Stimulated activated CD4-positive, alpha-beta T cell treated with anti-CD3 and anti-CD28 coated beads, Interleukin-4, amount 100 ng/mL, for 48 hours (primary cell): Measurements from ENCODE around the gene STRN.
"Not testable (repeated sequence)": the region's sequence is repeated elsewhere in the genome, so short reads cannot be mapped to it uniquely, and the experiment has no call there.

Source experiments
- DNase-seq, 2 donors: peaks; one replicate each; pipeline ENCODE4 v3.0.0-alpha.2; 2020; ENCODE audit warnings: low read depth in 2 of 2

Gene STRN

DNA sequence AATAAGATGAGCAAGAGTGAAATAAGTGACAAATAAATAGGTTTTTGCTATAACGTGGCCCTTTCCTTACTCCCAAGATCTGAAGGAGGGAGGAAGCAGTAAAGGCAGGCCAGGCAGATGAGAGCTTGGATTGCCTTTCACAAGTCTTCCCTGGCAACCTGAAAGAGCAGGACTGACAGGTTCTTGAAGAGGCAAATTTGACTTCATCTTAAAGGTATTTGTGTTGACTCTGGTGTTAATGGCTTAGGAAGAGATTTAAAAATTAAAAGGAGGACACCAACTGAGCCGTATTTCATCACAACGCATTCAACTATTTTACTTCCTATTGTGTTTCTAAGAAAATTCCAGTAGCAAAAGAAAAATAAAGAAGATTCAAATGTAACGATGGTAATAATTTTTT, 3.2 kb downstream of the STRN start:
- no peak for DNase-seq

DNA sequence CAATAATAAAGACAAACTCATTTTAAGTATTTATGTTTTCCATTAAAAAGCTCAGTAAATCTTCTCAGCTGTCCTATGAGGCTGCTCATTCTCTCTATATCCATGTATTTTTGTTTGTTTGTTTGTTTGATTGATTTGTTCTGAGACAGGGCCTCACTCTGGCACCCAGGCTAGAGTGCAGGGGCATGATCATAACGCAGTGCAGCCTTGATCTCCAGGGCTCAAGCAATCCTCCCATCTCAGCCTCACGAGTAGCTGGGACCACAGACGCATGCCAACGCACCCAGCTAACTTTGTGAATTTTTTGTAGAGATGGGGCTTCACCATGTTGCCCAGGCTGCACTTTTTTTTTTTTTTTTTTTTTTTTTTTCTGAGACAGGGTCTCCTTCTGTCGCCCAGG, 5.6 kb downstream of the STRN start:
- no peak for DNase-seq

DNA sequence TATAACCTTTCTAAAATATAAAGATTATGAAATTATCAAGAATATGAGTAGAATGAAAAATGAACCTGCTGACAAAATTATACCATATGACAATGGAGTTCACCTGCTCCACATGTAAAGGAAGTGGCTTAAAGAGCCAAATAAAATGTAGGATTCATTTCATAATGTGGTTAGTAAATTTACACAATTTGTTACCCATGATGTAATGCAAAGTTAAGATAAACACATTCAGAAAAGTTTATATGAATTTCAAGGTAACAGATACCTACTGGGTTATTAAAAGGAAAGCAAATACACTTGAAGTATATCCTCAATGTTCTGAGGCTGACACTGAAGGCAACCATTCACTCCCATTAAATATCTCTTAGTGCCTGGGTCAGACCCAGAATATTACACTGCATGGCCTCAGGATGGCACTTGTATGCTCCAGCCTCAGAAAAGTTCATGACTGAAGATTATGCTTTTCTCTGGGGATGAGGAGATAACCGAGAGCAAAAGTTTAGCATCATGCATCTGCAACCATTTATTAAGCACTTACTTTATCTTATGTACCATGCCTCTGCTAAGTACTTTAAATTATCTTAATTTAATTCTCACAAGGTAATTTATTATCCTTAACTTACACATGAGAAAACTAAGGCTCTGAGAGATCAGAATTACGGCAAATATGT, 6.2 kb downstream of the STRN start:
- no peak for DNase-seq

DNA sequence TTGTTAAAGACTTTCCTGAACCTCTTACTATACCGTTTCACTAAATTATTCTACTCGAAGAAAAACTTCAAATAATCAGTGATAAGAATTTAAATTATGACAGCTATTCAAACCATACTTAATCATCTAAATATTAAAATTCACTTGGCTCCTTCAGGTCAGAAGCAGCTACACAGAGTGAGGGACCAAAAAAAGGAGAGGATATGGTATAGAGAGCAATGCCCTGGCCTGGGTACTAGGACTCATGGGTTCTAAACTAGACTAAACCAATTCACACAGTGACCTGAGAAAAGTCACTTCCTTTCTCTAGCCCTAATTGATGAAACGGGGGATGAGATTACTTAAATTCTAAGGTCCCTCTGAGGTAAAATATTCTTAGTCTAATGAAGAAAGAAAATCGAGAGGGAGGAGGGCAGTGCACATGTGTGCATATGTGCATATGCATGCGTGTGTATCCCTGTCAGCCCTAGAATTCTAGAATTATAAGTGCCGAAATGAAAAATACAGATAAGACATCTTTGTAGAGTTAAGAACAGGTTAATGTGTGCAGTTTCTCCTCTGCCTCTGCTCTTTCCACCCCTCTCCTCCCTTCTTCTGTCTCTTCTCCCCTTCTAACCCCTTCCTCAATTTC, 11.2 kb downstream of the STRN start:
- DNase-seq, result no peak

DNA sequence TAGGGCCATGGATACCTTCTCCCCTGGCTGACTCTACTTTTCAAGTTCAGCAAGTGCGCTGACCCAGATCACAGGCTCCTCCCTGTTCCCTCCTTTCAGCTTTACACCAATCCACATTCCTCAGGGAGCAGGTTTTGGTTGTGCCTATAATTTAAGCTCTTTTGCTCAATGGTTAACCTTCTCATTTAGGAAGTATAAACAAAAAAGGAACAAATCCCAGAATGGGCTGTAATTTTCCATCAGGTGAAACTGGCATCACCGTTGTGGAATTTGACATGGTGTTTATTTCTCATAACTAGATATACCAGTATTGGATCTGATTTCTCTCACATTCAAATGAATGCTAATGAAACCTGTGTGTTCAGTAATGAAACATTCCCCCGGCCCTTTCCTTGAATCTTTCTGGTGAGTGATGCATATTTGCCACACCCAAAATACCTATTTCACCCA, 13.6 kb downstream of the STRN start:
- no peak for DNase-seq

DNA sequence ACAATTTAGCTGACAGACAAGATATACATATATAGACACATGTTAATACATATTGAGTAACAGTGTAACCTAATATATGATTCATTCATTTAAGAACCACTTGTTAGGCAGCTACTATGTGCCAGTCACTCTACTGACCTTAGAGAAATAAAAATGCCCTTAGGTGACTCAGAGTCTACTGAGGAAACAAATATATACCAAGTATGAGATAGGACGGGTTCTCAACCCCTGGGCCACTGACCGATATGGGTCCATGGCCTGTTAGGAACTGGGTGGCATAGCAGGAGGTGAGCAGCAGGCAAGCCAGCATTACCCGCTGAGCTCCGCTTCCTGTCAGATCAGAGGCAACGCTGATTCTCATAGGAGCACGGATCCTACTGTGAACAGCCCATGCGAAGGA, 14.8 kb downstream of the STRN start:
- DNase-seq, result no peak

DNA sequence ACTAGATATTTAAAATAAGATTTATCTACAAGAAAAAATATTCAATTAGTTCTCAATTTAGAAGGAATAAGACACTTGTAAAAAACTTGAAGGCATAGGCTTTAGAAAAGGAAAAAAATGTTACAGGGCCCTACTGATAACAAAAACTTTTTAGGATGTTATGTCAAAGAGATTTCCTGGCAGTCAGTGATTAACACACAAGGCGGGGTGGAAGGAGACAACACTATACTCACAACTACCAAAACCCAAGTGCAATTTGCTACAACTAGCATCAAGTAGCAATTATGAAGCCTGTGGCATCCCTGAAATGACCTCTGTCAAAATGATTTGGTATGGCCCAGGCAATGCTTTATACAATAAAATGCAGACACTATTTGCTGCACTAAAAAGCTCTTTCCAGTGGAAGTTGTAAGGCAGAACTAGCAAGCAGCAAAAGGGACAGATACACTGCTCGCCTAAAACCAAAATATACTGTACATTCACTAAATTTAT, 15.3 kb downstream of the STRN start:
- DNase-seq, result no peak

DNA sequence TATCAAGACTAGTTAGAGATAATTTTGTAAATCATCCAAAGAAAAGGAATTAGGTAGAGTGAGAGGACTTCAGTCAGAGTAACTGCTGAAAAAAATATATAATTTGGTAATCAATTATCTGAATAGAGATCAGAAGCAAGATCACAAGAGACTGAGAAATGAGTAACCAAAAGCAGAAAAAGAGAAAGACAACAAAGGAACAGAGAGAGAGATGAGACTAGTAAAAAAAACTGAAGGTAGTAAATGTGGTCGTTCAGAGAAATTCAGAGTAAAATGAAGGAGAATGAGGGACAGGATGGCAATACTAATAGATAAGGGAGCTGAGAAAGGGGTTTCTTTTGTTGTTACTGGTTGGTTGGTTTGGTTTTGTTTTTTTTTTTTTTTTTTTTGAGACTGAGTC, 16.5 kb downstream of the STRN start:
- DNase-seq, result no peak

DNA sequence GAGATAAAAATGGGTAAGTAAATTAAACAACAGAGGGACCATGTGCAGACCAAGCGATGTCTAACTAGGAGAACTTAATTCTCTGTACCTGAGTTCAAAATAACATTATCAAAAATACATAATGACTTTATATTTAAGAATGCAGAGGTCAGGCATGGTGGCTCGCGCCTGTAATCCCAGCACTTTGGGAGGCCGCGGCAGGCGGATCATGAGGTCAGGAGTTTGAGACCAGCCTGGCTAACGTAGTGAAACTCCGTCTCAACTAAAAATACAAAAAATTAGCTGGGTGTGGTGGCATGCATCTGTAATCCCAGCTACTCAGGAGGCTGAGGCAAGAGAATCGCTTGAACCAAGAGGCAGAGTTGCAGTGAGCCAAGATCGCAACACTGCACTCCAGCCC, 21.1 kb downstream of the STRN start:
- DNase-seq, result not testable (repeated sequence)

DNA sequence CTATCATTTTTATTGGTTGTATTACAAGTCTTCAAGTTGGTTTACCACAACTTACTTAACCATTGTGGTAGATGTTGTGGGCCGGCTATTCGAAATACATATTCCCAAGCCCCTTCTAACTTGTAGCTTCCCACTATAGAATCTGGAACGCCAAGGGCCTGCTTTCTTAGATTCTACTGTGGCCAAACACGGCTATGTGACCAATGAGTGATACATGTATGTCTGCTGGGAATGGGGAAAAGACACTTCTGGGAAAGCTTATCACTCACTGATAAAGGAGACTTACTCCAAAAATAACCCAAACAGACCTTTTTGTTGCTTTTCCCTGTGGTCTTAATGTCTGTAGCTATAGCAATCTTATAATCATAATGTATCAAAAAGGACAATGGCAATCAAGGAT, 24.5 kb downstream of the STRN start:
- DNase-seq, result no peak

DNA sequence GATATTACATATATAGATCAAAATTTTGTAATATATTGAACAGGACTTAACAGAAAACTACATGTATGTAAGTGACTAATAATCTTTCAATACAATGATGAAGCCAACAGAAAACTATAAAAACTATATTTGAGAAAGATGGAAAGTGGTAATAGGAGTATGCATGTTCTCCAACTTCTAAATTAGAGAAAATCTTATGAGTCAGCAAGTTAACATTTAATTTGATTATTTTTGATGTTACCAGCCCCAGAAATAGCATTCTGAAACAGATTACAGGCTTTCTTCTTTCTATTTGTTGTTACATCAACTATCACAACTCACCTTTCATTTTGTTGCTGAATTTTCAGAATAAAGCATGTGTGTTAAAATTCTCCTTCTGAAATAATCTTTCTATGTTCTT, 29.8 kb downstream of the STRN start:
- not testable (repeated sequence) for DNase-seq

DNA sequence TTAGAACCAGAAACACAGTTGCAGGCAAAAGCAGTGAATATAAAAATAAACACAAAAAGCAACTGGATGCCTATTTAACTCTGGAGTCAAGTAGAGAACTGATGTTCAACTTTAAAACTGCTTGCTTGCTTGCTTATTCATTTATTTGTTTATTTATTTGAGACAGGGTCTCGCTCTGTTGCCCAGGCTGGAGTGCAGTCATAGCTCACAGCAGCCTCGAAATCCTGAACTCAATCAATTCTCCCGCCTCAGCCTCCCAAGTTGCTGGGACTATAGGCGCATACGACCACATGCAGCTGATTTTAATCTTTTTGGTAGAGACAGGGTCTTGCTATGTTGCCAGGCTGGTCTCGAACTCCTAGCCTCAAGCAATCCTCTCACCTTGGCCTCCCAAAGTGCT, 34.6 kb downstream of the STRN start:
- not testable (repeated sequence) for DNase-seq

DNA sequence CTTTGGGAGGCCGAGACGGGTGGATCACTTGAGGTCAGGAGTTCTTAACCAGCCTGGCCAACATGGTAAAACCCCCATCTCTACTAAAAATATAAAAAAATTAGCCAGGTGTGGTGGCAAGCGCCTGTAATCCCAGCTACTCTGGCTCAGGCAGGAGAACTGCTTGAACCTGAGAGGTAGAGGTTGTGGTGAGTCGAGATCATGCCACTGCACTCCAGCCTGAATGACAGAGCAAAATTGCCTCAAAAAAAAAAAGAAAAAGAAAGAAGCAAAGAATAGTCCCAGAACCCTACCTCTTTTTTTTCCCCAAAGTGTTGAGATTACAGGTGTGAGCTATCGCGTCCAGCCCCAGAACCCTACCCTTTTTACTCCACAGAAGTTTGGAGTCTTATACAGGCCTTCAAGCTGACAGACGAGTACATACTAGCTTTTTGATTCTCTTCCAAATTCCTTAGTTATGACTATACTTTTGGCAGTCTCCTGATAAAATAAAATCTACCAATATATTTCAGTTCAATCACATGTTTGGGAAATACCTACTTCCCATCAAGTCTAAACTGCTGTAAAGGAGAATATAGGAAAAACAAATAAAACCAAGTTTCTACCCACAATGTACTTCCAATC, 35.4 kb downstream of the STRN start:
- DNase-seq, result not testable (repeated sequence)

DNA sequence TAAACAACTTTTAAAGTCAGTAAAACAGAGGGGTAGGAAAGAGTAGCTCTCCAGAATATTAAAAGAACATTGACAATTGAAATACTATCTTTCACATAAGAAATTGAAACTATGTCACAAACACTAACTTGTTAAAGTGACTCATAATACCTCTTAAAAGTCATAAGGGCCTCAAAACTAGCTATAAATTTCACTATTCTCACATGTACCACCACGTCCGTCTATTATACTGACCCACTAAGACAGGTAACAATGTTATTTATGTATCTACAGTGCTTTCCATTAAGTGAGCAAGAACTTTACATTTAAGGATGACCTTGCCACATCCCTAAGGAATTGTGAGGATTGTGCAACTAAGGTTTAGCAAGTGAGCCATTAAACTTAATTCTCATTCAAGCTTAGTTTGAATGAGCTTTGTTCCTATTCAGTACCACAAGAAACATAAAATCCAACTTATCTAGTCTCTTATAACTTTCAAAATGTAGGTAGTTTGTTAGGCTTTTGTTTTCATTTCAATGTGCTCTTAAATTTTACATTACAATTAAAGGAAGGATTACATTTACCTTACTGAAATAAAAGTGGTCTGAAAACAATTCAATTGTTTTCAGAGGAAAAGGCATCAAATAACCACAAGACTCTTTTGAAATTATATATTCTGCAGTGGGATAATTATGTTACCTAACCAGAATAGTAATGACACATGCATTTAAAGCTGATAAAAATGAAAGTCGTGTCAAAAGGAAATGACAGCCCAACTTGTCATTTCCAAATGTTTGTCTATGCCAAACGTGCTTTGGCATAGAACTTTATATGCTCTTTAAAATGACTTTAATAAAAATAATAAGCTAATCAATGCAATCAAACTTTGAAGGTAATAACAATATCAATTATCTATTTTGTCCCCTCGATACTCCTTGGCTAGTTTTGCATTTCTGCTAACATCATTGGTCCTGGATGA, 39.9 kb downstream of the STRN start:
- not testable (repeated sequence) for DNase-seq

DNA sequence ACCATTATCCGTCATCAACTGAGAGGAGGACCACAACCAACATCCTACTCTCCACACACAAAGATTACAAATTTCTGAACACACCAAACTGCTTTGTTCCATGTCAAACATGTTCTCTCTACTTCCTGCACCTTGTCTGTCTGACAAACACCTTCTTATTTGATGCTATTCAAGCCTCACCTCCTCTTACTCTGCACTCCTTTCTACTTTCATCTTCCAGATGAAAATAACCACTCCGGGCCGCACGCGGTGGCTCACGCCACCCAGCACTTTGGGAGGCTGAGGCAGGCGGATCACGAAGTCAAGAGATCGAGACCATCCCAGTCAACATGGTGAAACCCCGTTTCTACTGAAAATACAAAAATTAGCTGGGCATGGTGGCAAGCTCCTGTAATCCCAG, 43.7 kb downstream of the STRN start:
- not testable (repeated sequence) for DNase-seq

DNA sequence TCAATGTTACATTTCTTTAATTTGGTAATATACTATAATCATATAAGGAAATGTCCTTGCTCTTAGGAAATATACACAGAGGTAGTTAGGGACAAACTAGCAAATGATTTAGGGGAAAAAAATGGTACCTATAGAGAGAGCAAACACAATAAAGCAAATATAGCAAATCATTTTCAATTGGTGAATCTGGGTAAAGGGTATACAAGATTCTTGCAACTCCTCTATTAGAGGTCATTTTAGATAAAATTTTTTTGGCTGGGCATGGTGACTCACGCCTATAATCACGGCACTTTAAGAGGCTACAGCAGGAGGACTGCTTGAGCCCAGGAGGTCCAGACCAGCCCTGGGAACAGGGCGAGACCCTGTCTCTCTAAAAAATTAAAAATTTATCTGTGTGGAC, 44.4 kb downstream of the STRN start:
- DNase-seq, result no peak

DNA sequence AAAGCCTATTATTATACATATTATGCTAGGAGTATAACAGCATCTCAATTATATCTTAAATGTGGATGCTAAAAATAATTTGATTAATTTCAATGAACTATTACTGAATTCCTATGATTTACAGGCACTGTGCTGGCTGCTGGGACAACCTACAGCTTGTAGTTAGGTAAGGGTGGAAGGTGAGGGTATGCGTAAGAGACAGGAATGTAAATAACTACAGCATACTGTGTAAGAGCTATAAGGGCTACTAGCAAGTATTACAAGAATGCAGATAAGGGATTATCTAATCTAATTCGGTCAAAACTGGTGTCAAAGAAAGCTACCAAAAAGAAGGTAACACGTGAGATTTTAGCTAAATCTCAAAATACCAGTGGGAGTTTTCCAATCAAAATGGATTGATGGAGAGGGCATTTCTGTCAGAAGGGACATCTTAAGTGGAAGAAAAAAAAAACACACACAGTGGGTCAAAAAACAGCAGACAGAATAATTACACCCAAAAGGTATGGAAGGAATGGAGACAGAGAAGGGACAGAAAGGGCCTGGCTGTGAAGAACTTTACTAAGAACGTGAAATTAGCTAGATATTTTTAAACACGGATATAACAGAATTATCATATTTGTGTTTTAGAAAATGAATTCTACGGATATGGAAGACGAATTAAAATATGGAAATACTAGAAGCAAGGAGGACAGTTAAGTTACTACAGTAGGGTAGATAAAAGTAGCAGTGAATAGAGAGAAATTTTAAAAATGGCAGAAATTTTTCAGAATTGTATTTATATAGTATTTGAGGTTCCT, 47.1 kb downstream of the STRN start:
- DNase-seq, result no peak

DNA sequence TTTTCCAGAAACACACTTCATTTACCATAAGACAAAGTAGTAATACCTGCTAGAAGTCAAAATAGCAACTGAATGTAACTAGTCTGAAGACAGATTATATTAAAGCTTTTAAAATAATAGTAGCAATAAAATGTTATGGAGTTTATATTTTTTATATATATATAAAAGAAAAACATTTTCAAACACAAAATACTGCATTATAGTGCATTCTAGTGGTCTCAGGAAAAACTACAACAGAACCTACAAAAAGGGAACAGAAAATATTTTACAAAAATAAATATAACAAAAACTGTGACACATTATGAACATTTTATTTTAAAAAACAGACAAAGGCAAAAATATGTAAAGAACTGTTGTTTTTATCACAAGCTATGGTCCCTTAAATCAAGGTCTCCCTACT, 48.0 kb downstream of the STRN start:
- no peak for DNase-seq

DNA sequence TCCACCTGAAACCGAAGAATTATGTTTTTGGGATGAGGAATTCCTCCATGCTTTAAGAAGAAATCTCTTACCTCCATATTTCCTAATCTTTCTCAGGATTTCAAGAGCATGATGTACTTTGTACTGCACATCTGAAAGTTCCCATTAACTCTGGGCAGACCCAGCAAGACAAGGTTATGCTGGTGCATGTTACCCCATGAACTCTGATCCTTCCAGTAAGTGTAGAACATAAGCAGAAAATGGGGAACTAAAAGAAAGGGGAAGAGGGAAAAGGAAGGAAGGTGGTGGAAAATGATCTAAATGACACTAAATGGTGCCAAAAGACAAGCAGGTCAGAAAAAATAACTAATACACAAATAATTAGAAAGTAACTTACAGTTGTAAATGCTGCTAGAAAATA, 50.7 kb downstream of the STRN start:
- DNase-seq, result no peak

DNA sequence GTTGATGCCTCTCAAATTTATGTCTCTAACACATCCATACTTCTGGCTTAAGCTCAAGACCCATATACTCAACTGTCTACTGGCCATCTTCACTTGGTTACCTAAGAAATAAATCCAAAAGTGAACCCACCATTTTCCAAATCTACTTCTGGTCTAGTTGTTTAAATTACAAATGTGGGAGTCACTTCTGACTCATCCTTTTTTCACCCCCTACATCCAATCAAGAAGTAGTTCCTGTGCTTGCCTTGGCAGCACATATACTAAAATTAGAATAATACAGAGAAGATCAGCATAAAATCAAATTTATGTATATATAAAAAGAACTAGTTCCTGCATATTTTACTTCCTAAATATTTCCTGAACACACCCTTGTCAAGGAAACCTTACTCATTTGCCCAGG, 53.6 kb downstream of the STRN start:
- no peak for DNase-seq

DNA sequence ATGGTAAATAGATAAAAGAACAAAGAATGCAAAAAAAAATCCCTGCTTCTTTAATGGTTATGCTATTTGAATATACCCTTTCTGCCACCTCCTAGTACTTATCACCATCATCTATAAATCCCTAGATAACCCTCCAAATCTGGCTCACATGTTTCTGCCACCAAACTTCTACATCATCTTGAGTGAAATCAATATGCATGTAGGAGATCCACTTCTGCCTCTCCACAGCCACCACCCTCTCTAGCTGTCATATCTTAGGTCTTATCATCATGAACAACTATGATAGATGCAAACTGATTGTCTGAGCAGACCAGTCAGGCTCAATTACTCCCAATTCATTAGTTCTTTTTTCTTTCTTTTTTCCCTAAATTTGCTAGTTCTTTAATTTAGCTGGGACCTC, 55.3 kb downstream of the STRN start:
- no peak for DNase-seq
